ENCODE measurements around the gene FABP6.

FABP6 gene

DNA sequence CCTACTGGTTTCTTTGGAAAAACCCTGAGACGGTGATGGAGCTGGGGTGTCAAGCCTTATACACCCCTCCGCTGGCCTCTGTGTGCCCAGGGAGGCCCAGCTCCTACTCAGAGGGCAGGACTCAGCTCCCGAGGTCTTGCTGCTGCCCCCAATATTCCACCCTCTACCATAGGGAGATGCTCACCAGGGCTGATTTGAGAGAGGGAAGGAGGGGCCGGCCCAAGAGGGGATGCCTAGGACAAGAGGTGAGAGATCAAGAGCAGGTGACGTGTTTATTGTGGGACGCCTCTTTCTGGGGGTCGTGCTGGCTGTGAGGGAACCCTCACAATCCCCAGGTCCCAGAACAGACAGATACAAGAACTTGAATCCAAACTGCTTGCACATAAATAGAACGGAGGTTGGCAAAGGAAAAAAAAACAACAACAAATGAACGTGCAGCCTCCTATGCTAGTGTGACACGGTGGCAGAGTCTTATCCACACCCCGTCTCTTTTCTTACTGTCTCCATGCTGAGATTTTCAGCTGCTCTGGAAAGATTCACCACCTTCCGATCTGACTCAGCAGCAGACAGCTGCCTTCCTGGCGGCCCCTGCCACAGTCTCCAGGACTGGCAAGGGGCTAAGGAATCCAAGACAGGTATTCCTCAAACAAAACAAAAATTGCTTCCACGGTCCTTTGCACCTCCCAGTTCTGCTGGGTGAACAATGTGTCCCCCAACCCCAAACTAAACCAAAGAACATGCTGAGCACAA lies 22.3 kb downstream of the FABP6 start:
- Histone ChIP-seq H3K4me3 (ENCODE audit: low read depth in 1 of 2, low read length in 2 of 2) (no peak overlapping the region), H3K36me3 (ENCODE audit: insufficient read depth, low read length) (no peaks in the 10 kb centered on the region), H3K9ac (ENCODE audit: low read length) (no peak overlapping the region), H3K4me1 (ENCODE audit: insufficient read depth, low read length) (no peaks in the 10 kb centered on the region), H3K27me3 (ENCODE audit: control insufficient read depth in 1 of 2, insufficient read depth in 2 of 2, low read length in 2 of 2) (no peaks in the 10 kb centered on the region), H3K9me3 (ENCODE audit: low read length) (no peaks in the 10 kb centered on the region), H3K27ac (ENCODE audit: low read depth, low read length) (no peak overlapping the region)

DNA sequence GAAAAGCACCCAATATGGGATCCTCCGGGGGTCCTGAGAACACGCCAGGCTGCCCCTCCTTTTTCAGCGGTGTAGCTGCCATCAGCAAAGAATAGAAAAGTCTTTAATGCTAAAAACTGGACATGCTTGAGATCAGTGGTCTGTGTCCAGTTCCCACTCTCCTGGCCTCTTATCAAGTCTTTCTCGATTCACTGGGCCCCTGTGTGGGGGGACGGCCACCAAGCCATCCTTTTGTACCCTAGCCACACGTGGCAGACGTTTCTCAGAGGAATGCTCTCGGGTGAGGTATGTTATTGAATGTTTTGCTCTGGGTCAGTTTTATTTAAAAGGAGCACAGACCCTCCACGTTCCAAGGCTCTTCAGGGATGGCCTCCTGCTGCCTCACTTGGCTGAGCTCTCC lies 23.6 kb downstream of the FABP6 start:
- no peak overlapping the region for H3K4me3 ChIP-seq (ENCODE audit: low read depth in 1 of 2, low read length in 2 of 2)
- H3K36me3 ChIP-seq (ENCODE audit: insufficient read depth, low read length): no peaks in the 10 kb centered on the region
- H3K27ac ChIP-seq (ENCODE audit: low read depth, low read length): no peak overlapping the region
- no peaks in the 10 kb centered on the region for H3K27me3 ChIP-seq (ENCODE audit: control insufficient read depth in 1 of 2, insufficient read depth in 2 of 2, low read length in 2 of 2)
- H3K9me3 ChIP-seq (ENCODE audit: low read length): no peaks in the 10 kb centered on the region
- no peaks in the 10 kb centered on the region for H3K4me1 ChIP-seq (ENCODE audit: insufficient read depth, low read length)
- H3K9ac ChIP-seq (ENCODE audit: low read length): no peak overlapping the region

DNA sequence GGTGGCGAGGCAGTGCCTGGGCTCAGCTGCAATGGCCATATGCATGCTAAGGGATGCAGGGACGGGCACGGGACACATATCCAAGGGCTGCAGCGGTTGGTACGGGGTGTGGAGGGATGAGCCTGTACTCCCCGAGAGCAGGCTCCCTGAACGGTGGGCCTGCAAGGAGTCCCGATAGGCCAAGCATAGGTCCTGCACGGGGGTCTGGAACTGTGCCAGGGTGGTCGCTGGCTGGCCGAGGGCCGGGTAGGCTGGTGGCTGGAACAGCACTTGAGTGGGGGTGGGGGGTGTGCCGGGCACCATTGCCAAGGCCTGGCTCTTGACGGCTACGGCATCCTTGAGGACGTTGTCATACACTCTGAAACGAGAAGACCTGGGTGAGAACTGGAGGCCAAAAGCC lies 24.1 kb downstream of the FABP6 start:
- H3K27ac ChIP-seq (ENCODE audit: low read depth, low read length): no peak overlapping the region
- H3K9ac ChIP-seq (ENCODE audit: low read length): no peak overlapping the region
- H3K4me3 ChIP-seq (ENCODE audit: low read depth in 1 of 2, low read length in 2 of 2): no peak overlapping the region
- no peaks in the 10 kb centered on the region for H3K4me1 ChIP-seq (ENCODE audit: insufficient read depth, low read length)
- H3K27me3 ChIP-seq (ENCODE audit: control insufficient read depth in 1 of 2, insufficient read depth in 2 of 2, low read length in 2 of 2): no peaks in the 10 kb centered on the region
- no peaks in the 10 kb centered on the region for H3K36me3 ChIP-seq (ENCODE audit: insufficient read depth, low read length)
- no peaks in the 10 kb centered on the region for H3K9me3 ChIP-seq (ENCODE audit: low read length)

DNA sequence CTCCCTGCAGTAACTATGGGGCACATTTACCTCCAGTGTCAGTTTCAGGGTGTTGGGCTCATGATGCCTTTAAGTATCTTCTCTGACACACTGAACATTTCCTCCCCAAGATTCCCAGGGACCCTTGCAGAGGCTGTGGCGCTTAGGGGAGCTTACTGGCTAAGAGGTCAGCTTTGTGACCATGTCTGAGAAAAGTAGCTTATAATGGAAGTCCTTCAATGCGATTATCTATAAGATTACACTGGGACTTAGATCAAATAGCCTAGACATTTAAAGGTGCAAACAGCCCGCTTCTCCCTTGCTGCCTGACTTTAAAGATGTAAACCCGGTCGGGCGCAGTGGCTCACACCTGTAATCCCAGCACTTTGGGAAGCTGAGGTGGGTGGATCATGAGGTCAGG lies 25.4 kb downstream of the FABP6 start:
- no peak overlapping the region for H3K9ac ChIP-seq (ENCODE audit: low read length)
- H3K4me1 ChIP-seq (ENCODE audit: insufficient read depth, low read length): no peaks in the 10 kb centered on the region
- no peaks in the 10 kb centered on the region for H3K27me3 ChIP-seq (ENCODE audit: control insufficient read depth in 1 of 2, insufficient read depth in 2 of 2, low read length in 2 of 2)
- no peaks in the 10 kb centered on the region for H3K36me3 ChIP-seq (ENCODE audit: insufficient read depth, low read length)
- no peak overlapping the region for H3K4me3 ChIP-seq (ENCODE audit: low read depth in 1 of 2, low read length in 2 of 2)
- H3K27ac ChIP-seq (ENCODE audit: low read depth, low read length): no peak overlapping the region
- H3K9me3 ChIP-seq (ENCODE audit: low read length): no peaks in the 10 kb centered on the region

DNA sequence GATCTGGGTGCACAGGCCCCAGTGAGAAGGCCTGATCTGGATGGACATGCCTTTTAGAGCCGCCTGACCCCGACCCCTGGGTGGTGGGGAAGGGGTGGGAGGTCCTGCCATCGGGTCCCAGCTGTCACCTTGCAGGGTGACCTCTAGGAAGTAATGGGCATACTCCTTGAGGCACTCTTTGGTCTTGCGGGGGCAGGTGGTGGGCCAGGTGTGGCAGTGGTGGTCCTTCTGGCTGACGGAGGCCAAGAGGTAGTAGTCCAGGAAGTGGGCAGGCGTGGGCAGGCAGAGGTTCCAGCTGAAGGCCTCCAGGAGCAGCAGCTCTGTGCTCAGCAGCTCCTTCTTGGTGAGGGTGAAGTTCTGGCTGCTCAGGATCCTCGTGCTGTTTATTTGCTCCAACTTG lies 30.0 kb downstream of the FABP6 start:
- H3K4me3 ChIP-seq (ENCODE audit: low read depth in 1 of 2, low read length in 2 of 2): no peak overlapping the region
- no peak overlapping the region for H3K27ac ChIP-seq (ENCODE audit: low read depth, low read length)
- no peaks in the 10 kb centered on the region for H3K4me1 ChIP-seq (ENCODE audit: insufficient read depth, low read length)
- H3K27me3 ChIP-seq (ENCODE audit: control insufficient read depth in 1 of 2, insufficient read depth in 2 of 2, low read length in 2 of 2): no peaks in the 10 kb centered on the region
- no peak overlapping the region for H3K9ac ChIP-seq (ENCODE audit: low read length)
- no peaks in the 10 kb centered on the region for H3K36me3 ChIP-seq (ENCODE audit: insufficient read depth, low read length)
- no peaks in the 10 kb centered on the region for H3K9me3 ChIP-seq (ENCODE audit: low read length)

DNA sequence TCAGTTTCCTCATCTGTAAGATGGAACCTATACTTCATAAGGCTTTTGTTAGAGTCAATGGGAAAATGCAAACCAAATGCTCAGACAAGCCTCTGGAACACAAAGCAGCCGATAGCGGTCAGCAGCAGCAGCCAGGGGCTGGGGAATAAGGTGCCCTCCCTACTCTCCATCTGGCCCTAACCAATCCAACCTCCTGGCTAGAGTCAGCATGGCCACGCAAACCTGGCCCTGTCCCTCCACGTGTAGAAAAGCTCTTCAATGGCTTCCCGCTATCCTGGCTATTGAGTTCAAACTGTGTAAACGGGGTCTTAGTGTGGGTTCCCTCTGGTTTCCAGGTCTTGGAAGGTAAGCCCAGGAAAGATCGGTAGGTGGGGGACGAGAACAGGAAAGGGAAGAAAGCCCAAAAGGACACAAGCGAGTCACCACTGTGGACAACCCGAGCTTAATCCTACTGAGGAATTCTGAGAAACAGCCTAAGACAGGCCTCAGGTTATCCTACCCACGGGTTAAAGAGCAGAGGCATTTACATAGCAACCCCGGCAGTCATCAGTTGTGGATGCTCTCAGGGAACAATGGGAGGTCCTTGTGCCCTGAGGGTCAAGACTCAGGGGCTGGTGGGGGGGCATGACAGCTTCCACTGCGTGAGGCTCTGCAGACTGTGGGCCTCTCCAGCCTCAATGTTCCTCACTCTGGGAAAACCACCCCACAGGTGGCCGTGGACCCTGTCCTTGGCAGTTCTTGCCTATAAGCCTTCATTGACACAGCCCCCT lies 30.9 kb downstream of the FABP6 start:
- Histone ChIP-seq H3K4me3 (ENCODE audit: low read depth in 1 of 2, low read length in 2 of 2) (no peak overlapping the region), H3K36me3 (ENCODE audit: insufficient read depth, low read length) (no peaks in the 10 kb centered on the region), H3K27ac (ENCODE audit: low read depth, low read length) (no peak overlapping the region), H3K9ac (ENCODE audit: low read length) (no peak overlapping the region), H3K4me1 (ENCODE audit: insufficient read depth, low read length) (no peaks in the 10 kb centered on the region), H3K27me3 (ENCODE audit: control insufficient read depth in 1 of 2, insufficient read depth in 2 of 2, low read length in 2 of 2) (no peaks in the 10 kb centered on the region), H3K9me3 (ENCODE audit: low read length) (no peaks in the 10 kb centered on the region)

DNA sequence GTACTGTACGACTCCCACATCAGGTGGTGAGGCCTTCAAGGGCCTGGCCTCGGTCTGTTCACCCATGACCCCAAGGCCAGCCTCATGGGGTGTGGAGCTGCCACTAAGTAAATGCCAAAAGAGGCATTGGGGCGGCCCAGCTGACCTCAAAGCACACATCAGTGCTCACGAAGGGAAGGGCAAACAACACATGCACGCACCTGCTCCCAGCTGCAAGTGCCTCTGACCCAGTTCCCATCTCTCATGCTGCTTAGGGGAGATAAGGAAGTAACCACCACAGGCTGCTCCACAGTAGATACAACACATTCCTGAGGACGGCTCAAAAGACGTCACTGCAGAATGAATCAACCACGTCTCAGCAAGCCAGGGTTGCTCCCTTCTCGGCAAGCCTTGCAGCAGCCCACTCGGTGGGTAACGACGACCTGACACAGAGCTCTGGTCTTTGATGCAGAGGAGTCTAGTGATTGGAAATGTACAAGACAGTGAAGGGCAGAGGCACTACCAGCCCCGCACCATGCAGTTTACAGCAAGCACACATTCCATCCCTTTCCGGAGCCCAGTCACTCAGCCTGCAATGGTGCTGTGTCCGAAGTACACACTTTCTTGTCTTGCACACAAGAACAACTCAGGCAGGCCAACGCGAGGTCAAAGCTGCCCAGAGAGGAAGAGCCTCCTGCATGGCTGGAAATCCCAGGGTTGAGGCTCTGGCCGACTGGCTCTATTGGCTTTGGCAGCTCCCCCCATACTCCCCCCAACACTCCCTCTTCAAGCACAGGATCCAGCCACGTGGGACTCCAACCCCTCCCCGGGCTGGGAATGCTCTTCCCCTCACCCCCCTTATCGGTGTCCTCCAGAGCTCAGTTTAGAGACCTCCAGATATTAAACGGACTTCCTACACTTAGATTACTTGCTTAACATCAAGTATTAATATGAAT lies 31.8 kb downstream of the FABP6 start:
- no peak overlapping the region for H3K4me3 ChIP-seq (ENCODE audit: low read depth in 1 of 2, low read length in 2 of 2)
- no peaks in the 10 kb centered on the region for H3K27me3 ChIP-seq (ENCODE audit: control insufficient read depth in 1 of 2, insufficient read depth in 2 of 2, low read length in 2 of 2)
- H3K27ac ChIP-seq (ENCODE audit: low read depth, low read length): no peak overlapping the region
- no peaks in the 10 kb centered on the region for H3K9me3 ChIP-seq (ENCODE audit: low read length)
- H3K4me1 ChIP-seq (ENCODE audit: insufficient read depth, low read length): no peaks in the 10 kb centered on the region
- no peak overlapping the region for H3K9ac ChIP-seq (ENCODE audit: low read length)
- no peaks in the 10 kb centered on the region for H3K36me3 ChIP-seq (ENCODE audit: insufficient read depth, low read length)

DNA sequence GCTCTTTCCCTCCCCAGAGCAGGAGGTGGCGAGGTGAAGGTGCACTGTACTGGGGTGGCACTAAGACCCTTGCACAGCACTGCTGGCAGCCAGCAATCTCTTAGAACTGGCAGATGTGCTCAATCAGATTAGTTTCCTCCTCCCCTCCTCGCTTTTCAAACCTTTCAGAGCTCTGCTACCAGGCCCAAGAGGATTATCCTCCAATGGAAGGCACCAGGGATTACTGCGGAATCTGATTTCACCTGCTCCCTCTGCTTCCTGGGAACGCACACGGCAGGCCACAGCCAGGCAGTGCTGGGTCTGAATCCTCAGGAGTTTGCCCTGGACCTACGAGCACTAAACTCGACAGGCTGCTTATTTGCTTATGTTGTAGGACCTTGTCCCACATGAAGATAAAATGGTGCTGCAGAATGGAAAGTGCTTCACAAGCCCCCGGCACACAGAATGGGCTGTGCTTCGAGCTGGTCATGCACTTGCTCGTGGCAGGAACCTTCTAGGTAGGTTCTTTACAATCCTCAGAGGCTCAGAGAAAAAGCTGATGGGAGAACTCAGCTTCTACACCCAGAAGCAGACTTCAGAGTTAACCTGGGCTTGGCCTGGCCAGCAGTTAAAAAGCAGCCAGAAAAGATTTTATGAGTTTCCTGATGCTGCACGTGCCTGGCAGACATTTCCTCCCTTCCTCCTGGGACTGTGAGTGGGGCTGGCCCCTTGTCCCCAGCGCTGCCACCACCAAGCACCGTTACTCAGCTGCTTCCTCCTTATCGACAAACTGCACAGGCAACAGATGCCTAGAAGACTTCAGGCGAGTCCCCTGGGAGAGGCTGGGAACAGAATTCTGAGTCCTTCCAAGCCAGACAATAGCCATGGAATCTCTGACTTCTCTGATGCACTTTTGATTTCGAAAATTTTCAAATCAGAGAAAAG lies 33.1 kb downstream of the FABP6 start:
- H3K9me3 ChIP-seq (ENCODE audit: low read length): no peaks in the 10 kb centered on the region
- no peaks in the 10 kb centered on the region for H3K27me3 ChIP-seq (ENCODE audit: control insufficient read depth in 1 of 2, insufficient read depth in 2 of 2, low read length in 2 of 2)
- H3K4me1 ChIP-seq (ENCODE audit: insufficient read depth, low read length): no peaks in the 10 kb centered on the region
- no peak overlapping the region for H3K4me3 ChIP-seq (ENCODE audit: low read depth in 1 of 2, low read length in 2 of 2)
- H3K9ac ChIP-seq (ENCODE audit: low read length): no peak overlapping the region
- H3K36me3 ChIP-seq (ENCODE audit: insufficient read depth, low read length): no peaks in the 10 kb centered on the region
- no peak overlapping the region for H3K27ac ChIP-seq (ENCODE audit: low read depth, low read length)

DNA sequence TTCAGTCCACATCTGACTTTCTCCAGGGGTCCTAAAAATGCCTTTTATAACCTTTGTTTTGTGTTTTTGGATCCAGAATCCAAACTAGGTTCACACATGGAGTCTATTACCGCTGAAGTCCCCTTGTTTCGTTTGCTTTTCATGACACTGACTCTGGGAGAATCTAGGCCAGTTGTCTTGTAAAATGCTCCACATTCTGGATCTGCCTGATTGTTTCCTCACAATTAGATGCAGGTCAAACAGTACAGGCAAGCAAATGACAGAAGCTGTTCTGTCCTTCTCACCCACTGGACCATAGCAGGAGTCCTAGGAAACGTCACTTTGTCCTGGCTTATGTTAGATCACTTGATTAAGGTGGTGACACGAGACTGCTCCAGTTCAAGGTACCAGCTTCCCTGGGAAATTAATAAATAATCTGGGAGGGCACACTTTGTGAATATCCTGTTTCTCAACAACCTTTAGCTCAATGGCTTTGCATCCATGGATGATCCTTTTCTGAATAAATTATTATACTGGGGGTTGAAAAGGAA lies 34.1 kb downstream of the FABP6 start:
- H3K27me3 ChIP-seq (ENCODE audit: control insufficient read depth in 1 of 2, insufficient read depth in 2 of 2, low read length in 2 of 2): no peaks in the 10 kb centered on the region
- H3K9ac ChIP-seq (ENCODE audit: low read length): no peak overlapping the region
- H3K4me1 ChIP-seq (ENCODE audit: insufficient read depth, low read length): peaks cover 3% of the 10 kb centered on the region
- no peak overlapping the region for H3K4me3 ChIP-seq (ENCODE audit: low read depth in 1 of 2, low read length in 2 of 2)
- no peak overlapping the region for H3K27ac ChIP-seq (ENCODE audit: low read depth, low read length)
- H3K9me3 ChIP-seq (ENCODE audit: low read length): no peaks in the 10 kb centered on the region
- no peaks in the 10 kb centered on the region for H3K36me3 ChIP-seq (ENCODE audit: insufficient read depth, low read length)

DNA sequence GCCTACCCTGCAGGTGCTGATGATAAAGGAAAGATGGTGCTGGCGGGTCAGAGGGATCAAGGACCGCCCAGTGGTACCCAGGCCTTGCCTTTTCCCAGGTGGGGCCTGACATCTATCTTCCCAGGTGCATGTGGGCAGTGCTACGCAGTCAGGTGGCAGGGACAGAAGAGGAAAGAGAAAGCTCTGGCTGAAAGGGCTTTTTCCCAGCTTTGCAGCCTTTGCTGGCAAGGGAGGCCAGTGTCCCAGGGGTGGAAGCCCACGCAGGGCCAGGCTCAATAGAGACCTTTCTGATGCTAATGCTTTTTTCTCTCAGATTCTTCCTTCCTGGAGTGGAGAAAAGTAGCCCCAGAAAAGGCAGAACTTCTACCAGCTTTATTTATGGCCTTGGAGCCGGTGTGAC lies 36.7 kb downstream of the FABP6 start:
- Histone ChIP-seq H3K4me1 (ENCODE audit: insufficient read depth, low read length) (peaks cover 7% of the 10 kb centered on the region), H3K9ac (ENCODE audit: low read length) (no peak overlapping the region), H3K27ac (ENCODE audit: low read depth, low read length) (no peak overlapping the region), H3K9me3 (ENCODE audit: low read length) (no peaks in the 10 kb centered on the region), H3K4me3 (ENCODE audit: low read depth in 1 of 2, low read length in 2 of 2) (no peak overlapping the region), H3K36me3 (ENCODE audit: insufficient read depth, low read length) (no peaks in the 10 kb centered on the region), H3K27me3 (ENCODE audit: control insufficient read depth in 1 of 2, insufficient read depth in 2 of 2, low read length in 2 of 2) (no peaks in the 10 kb centered on the region)
